ENCODE data around the gene WDFY4. TPM values are rescaled to one million over a fixed set of nuclear protein-coding genes. Genes with fewer than 3 reads are reported as not detected.
A peak's percentile ranks its signal among the peaks of the same experiment; 100 is the strongest.

WDFY4 gene
- total and polyA plus RNA-seq, 9 of the 15 experiments (the other 6 are each of a cell fraction or from before 2014, with no cell fraction given): 0.01 to 0.02 (median 0.01) TPM; not detected in 6

DNA sequence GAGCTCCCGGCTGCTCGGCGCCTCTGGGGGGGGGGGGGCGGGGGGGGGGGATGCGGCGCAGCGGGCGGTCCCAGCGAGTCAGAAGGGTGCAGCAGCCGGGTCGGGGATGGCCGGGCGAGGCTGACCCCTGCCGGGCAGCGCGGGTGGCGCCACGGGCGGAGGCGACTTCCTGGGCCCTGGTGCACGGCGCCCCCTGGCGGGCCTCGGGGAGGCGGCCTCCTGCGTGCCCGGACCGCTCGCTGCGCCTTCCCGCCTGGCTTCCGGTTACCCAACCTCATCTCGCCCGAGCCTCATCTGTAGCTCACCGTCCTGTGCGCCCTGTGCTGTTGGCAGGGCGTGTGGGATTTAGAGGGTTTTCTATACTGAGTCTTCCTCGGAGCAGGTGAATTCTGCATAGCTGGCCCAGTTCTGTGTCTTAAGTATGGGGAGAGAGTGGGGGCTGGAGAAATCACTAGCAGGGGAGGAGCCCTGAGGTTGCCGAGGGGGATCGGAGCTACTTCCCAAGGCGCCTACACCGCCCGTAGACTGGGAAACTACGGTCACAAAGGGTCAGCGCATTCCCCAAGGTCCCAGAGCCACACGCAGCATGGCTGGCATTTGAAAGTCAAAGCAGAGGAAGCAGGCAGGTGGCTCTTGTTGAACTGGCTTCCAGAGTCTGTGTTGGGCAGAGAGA, 28.3 kb upstream of the WDFY4 start (continued):
- TF ChIP-seq CBX2 (IDR thresholded peaks at IDR 0.05; ENCODE audit: insufficient read depth, low read length, poor library complexity, severe bottlenecking): no peak
- no peak for TF ChIP-seq CHCHD3 (CRISPR knock-in tag; IDR thresholded peaks at IDR 0.05)
- TF ChIP-seq, protein P1, sequence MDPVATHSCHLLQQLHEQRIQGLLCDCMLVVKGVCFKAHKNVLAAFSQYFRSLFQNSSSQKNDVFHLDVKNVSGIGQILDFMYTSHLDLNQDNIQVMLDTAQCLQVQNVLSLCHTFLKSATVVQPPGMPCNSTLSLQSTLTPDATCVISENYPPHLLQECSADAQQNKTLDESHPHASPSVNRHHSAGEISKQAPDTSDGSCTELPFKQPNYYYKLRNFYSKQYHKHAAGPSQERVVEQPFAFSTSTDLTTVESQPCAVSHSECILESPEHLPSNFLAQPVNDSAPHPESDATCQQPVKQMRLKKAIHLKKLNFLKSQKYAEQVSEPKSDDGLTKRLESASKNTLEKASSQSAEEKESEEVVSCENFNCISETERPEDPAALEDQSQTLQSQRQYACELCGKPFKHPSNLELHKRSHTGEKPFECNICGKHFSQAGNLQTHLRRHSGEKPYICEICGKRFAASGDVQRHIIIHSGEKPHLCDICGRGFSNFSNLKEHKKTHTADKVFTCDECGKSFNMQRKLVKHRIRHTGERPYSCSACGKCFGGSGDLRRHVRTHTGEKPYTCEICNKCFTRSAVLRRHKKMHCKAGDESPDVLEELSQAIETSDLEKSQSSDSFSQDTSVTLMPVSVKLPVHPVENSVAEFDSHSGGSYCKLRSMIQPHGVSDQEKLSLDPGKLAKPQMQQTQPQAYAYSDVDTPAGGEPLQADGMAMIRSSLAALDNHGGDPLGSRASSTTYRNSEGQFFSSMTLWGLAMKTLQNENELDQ (CRISPR knock-in tag; IDR thresholded peaks at IDR 0.05; ENCODE audit: borderline replicate concordance): no peak
- TF ChIP-seq CEBPG (CRISPR knock-in tag; IDR thresholded peaks at IDR 0.05): peak; percentile 64; the same call in 1 of the 2 replicates
- peak in 1 of 2 experiments; percentile 83; a peak in 1 of 4 replicates for TF ChIP-seq CEBPG (tag; conservative IDR thresholded peaks at IDR 0.05 in 1 of 2, IDR thresholded peaks at IDR 0.05 in 1 of 2)
- TF ChIP-seq MCM3 (IDR thresholded peaks at IDR 0.05): no peak
- TF ChIP-seq RBM15 (IDR thresholded peaks at IDR 0.05; ENCODE audit: insufficient read depth, low read length): no peak
- TF ChIP-seq, protein P2, sequence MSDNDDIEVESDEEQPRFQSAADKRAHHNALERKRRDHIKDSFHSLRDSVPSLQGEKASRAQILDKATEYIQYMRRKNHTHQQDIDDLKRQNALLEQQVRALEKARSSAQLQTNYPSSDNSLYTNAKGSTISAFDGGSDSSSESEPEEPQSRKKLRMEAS (CRISPR knock-in tag; IDR thresholded peaks at IDR 0.05): peak; percentile 74
- TF ChIP-seq, protein P3, sequence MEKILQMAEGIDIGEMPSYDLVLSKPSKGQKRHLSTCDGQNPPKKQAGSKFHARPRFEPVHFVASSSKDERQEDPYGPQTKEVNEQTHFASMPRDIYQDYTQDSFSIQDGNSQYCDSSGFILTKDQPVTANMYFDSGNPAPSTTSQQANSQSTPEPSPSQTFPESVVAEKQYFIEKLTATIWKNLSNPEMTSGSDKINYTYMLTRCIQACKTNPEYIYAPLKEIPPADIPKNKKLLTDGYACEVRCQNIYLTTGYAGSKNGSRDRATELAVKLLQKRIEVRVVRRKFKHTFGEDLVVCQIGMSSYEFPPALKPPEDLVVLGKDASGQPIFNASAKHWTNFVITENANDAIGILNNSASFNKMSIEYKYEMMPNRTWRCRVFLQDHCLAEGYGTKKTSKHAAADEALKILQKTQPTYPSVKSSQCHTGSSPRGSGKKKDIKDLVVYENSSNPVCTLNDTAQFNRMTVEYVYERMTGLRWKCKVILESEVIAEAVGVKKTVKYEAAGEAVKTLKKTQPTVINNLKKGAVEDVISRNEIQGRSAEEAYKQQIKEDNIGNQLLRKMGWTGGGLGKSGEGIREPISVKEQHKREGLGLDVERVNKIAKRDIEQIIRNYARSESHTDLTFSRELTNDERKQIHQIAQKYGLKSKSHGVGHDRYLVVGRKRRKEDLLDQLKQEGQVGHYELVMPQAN (IDR thresholded peaks at IDR 0.05; ENCODE audit: borderline replicate concordance): no peak
- no peak for TF ChIP-seq KAT2B (IDR thresholded peaks at IDR 0.05; ENCODE audit: low read depth, low read length)
- TF ChIP-seq ZNF3 (CRISPR knock-in tag; IDR thresholded peaks at IDR 0.05): no peak
- no peak for TF ChIP-seq SETDB1 (IDR thresholded peaks at IDR 0.05; ENCODE audit: low read length)
- TF ChIP-seq BHLHE40 (IDR thresholded peaks at IDR 0.05; ENCODE audit: low read length): peak; percentile 66
- TF ChIP-seq RNF2 (IDR thresholded peaks at IDR 0.05): peak; percentile 16; the same call in 1 of the 2 replicates
- TF ChIP-seq, protein P4, sequence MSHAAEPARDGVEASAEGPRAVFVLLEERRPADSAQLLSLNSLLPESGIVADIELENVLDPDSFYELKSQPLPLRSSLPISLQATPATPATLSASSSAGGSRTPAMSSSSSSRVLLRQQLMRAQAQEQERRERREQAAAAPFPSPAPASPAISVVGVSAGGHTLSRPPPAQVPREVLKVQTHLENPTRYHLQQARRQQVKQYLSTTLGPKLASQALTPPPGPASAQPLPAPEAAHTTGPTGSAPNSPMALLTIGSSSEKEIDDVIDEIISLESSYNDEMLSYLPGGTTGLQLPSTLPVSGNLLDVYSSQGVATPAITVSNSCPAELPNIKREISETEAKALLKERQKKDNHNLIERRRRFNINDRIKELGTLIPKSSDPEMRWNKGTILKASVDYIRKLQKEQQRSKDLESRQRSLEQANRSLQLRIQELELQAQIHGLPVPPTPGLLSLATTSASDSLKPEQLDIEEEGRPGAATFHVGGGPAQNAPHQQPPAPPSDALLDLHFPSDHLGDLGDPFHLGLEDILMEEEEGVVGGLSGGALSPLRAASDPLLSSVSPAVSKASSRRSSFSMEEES (CRISPR knock-in tag; IDR thresholded peaks at IDR 0.05): no peak
- TF ChIP-seq CSDE1 (IDR thresholded peaks at IDR 0.05): no peak
- TF ChIP-seq MXI1 (IDR thresholded peaks at IDR 0.05; ENCODE audit: low read depth, low read length): no peak
- no peak for TF ChIP-seq XRCC3 (IDR thresholded peaks at IDR 0.05)
- no peak for TF ChIP-seq PHF21A (IDR thresholded peaks at IDR 0.05; ENCODE audit: borderline replicate concordance, low read depth)
- TF ChIP-seq SRSF7 (optimal IDR thresholded peaks at IDR 0.05; ENCODE audit: low read depth, low read length): no peak
- TF ChIP-seq CBX3 (IDR thresholded peaks at IDR 0.05; ENCODE audit: borderline replicate concordance in 1 of 2, low read length in 2 of 2): peak in 1 of 2 experiments; percentile 77; a peak in 1 of 3 replicates
- TF ChIP-seq, protein P5, sequence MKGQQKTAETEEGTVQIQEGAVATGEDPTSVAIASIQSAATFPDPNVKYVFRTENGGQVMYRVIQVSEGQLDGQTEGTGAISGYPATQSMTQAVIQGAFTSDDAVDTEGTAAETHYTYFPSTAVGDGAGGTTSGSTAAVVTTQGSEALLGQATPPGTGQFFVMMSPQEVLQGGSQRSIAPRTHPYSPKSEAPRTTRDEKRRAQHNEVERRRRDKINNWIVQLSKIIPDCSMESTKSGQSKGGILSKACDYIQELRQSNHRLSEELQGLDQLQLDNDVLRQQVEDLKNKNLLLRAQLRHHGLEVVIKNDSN (CRISPR knock-in tag; IDR thresholded peaks at IDR 0.05): no peak
- TF ChIP-seq PHB2 (IDR thresholded peaks at IDR 0.05; ENCODE audit: low read depth): no peak
